ENCODE data around the gene SCN2A.

Gene SCN2A

DNA sequence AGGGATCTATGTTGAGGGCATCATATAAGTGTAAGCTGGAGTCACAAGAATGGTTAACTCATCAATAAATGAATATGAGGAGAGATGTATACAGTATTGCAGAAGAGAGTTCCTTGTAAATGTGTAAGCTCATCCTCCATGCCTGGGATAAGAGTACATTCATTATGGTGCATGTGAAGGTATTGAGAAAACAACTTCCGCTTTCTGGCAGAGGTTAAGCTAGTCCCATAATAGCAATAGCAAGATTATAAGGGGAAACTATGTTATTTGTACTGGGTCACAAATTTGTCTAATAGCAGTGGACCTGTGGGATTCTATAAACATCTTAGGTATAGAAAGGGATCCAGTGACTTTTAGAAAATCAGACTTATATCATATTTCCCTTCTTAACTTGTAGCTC lies 44.1 kb downstream of the SCN2A start (continued):
- no peak for TF ChIP-seq ZBTB48 (tag by site-specific recombination; IDR thresholded peaks at IDR 0.05)

DNA sequence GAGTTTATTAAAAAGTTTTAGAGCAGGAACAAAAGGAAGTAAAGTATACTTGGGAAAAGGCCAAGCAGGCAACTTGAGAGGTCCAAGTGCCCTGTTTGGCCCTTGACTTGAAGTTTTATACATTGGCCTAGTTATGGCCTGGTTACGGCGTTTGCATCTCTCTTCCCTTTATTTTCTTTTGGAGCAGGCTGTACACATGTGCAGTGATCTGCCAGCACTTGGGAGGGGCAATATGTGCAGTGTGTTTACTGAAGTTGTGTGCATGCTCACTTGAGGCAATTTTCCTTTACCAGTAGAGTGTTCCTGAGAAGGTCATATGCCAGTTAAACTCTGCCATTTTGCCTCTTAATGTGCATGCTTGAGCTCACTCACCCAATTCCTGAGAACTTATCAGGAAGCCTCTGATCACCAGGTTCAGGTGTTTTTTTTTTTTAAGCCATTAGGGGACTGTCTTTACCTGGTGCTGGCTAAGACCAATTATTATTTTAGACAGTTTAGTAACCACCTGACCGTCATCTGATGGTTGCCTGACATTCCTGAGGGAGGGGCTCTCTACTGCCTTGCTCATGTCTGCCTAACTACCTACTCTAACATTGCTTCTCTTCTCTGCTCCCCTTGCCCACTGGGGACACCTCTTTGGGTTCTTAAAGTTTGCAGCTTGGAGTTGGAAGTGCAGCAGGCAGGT lies 48.0 kb downstream of the SCN2A start:
- TF ChIP-seq, protein P1, sequence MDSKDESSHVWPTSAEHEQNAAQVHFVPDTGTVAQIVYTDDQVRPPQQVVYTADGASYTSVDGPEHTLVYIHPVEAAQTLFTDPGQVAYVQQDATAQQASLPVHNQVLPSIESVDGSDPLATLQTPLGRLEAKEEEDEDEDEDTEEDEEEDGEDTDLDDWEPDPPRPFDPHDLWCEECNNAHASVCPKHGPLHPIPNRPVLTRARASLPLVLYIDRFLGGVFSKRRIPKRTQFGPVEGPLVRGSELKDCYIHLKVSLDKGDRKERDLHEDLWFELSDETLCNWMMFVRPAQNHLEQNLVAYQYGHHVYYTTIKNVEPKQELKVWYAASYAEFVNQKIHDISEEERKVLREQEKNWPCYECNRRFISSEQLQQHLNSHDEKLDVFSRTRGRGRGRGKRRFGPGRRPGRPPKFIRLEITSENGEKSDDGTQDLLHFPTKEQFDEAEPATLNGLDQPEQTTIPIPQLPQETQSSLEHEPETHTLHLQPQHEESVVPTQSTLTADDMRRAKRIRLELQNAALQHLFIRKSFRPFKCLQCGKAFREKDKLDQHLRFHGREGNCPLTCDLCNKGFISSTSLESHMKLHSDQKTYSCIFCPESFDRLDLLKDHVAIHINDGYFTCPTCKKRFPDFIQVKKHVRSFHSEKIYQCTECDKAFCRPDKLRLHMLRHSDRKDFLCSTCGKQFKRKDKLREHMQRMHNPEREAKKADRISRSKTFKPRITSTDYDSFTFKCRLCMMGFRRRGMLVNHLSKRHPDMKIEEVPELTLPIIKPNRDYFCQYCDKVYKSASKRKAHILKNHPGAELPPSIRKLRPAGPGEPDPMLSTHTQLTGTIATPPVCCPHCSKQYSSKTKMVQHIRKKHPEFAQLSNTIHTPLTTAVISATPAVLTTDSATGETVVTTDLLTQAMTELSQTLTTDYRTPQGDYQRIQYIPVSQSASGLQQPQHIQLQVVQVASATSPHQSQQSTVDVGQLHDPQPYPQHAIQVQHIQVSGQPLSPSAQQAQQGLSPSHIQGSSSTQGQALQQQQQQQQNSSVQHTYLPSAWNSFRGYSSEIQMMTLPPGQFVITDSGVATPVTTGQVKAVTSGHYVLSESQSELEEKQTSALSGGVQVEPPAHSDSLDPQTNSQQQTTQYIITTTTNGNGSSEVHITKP (tag by site-specific recombination; IDR thresholded peaks at IDR 0.05): no peak
- no peak for TF ChIP-seq ZNF335 (tag by site-specific recombination; conservative IDR thresholded peaks at IDR 0.05)
- TF ChIP-seq, protein P2, sequence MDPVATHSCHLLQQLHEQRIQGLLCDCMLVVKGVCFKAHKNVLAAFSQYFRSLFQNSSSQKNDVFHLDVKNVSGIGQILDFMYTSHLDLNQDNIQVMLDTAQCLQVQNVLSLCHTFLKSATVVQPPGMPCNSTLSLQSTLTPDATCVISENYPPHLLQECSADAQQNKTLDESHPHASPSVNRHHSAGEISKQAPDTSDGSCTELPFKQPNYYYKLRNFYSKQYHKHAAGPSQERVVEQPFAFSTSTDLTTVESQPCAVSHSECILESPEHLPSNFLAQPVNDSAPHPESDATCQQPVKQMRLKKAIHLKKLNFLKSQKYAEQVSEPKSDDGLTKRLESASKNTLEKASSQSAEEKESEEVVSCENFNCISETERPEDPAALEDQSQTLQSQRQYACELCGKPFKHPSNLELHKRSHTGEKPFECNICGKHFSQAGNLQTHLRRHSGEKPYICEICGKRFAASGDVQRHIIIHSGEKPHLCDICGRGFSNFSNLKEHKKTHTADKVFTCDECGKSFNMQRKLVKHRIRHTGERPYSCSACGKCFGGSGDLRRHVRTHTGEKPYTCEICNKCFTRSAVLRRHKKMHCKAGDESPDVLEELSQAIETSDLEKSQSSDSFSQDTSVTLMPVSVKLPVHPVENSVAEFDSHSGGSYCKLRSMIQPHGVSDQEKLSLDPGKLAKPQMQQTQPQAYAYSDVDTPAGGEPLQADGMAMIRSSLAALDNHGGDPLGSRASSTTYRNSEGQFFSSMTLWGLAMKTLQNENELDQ (tag by site-specific recombination; IDR thresholded peaks at IDR 0.05; ENCODE audit: low read depth): no peak
- no peak for TF ChIP-seq ZNF596 (tag by site-specific recombination; IDR thresholded peaks at IDR 0.05)
- no peak for TF ChIP-seq ZNF292 (tag by site-specific recombination; IDR thresholded peaks at IDR 0.05; ENCODE audit: borderline replicate concordance, low read depth)
- no peak for TF ChIP-seq ZBTB8A (tag by site-specific recombination; IDR thresholded peaks at IDR 0.05)
- TF ChIP-seq ZNF830 (tag by site-specific recombination; IDR thresholded peaks at IDR 0.05; ENCODE audit: low read depth): no peak
- no peak for TF ChIP-seq ZNF248 (tag by site-specific recombination; IDR thresholded peaks at IDR 0.05)
- TF ChIP-seq, protein P3, sequence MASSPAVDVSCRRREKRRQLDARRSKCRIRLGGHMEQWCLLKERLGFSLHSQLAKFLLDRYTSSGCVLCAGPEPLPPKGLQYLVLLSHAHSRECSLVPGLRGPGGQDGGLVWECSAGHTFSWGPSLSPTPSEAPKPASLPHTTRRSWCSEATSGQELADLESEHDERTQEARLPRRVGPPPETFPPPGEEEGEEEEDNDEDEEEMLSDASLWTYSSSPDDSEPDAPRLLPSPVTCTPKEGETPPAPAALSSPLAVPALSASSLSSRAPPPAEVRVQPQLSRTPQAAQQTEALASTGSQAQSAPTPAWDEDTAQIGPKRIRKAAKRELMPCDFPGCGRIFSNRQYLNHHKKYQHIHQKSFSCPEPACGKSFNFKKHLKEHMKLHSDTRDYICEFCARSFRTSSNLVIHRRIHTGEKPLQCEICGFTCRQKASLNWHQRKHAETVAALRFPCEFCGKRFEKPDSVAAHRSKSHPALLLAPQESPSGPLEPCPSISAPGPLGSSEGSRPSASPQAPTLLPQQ (tag by site-specific recombination; IDR thresholded peaks at IDR 0.05): no peak
- no peak for TF ChIP-seq ZNF114 (tag by site-specific recombination; IDR thresholded peaks at IDR 0.05)
- TF ChIP-seq, protein P4, sequence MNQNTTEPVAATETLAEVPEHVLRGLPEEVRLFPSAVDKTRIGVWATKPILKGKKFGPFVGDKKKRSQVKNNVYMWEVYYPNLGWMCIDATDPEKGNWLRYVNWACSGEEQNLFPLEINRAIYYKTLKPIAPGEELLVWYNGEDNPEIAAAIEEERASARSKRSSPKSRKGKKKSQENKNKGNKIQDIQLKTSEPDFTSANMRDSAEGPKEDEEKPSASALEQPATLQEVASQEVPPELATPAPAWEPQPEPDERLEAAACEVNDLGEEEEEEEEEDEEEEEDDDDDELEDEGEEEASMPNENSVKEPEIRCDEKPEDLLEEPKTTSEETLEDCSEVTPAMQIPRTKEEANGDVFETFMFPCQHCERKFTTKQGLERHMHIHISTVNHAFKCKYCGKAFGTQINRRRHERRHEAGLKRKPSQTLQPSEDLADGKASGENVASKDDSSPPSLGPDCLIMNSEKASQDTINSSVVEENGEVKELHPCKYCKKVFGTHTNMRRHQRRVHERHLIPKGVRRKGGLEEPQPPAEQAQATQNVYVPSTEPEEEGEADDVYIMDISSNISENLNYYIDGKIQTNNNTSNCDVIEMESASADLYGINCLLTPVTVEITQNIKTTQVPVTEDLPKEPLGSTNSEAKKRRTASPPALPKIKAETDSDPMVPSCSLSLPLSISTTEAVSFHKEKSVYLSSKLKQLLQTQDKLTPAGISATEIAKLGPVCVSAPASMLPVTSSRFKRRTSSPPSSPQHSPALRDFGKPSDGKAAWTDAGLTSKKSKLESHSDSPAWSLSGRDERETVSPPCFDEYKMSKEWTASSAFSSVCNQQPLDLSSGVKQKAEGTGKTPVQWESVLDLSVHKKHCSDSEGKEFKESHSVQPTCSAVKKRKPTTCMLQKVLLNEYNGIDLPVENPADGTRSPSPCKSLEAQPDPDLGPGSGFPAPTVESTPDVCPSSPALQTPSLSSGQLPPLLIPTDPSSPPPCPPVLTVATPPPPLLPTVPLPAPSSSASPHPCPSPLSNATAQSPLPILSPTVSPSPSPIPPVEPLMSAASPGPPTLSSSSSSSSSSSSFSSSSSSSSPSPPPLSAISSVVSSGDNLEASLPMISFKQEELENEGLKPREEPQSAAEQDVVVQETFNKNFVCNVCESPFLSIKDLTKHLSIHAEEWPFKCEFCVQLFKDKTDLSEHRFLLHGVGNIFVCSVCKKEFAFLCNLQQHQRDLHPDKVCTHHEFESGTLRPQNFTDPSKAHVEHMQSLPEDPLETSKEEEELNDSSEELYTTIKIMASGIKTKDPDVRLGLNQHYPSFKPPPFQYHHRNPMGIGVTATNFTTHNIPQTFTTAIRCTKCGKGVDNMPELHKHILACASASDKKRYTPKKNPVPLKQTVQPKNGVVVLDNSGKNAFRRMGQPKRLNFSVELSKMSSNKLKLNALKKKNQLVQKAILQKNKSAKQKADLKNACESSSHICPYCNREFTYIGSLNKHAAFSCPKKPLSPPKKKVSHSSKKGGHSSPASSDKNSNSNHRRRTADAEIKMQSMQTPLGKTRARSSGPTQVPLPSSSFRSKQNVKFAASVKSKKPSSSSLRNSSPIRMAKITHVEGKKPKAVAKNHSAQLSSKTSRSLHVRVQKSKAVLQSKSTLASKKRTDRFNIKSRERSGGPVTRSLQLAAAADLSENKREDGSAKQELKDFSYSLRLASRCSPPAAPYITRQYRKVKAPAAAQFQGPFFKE (tag by site-specific recombination; IDR thresholded peaks at IDR 0.05; ENCODE audit: borderline replicate concordance): no peak
- no peak for TF ChIP-seq KLF7 (tag by site-specific recombination; IDR thresholded peaks at IDR 0.05; ENCODE audit: borderline replicate concordance)

More for the DNA sequence above, 48.0 kb downstream of the SCN2A start:
- H3K4me1 ChIP-seq (ENCODE audit: control insufficient read depth, insufficient read depth, low read length): no peaks in the 10 kb centered on the region
- H3K36me3 ChIP-seq (ENCODE audit: control insufficient read depth in 2 of 2, insufficient read depth in 1 of 2, low read length in 2 of 2): no peaks in the 10 kb centered on the region
- no peak overlapping the region for H3K4me3 ChIP-seq (ENCODE audit: low read depth, low read length)
- ChIA-PET POLR2A (no interaction called here), CTCF (interaction anchor here (0.7 kb wide), 1 partner anchor 494 kb away, joined by 3 read pairs; no protein-coding TSS in a partner anchor)
- H3K27ac ChIP-seq (ENCODE audit: extremely low read depth, low read depth, low read length): no peak overlapping the region
- H3K9me3 ChIP-seq (ENCODE audit: control insufficient read depth, insufficient read depth, low read depth, low read length): no peaks in the 10 kb centered on the region
